HCT116 (cell line): ENCODE data around the gene ACOT8.

ENCODE experiments used
- ATF3 ChIP-seq: IDR thresholded peaks from 2 replicates; pipeline ENCODE4 v1.6.1; 2012
- CTCF ChIP-seq, 3 experiments: fragments of 200-600 bp in 1 of 3; sonication (generic) in 1 of 3; IDR thresholded peaks in 2 of 3; conservative IDR thresholded peaks in 1 of 3; 2 replicates each; pipeline ENCODE4 v1.5.1; 2012 to 2017; ENCODE audit warnings: low read depth in 2 of 3, low read length in 2 of 3, antibody characterized with exemption in 1 of 3, borderline replicate concordance in 1 of 3, control low read depth in 1 of 3, mild to moderate bottlenecking in 1 of 3, mixed read lengths in 1 of 3, mixed run types in 1 of 3, moderate library complexity in 1 of 3; ENCODE audit not compliant: insufficient read depth in 1 of 3
- EZH2 ChIP-seq: fragments of 200-600 bp; sonication (generic); IDR thresholded peaks from 2 replicates; pipeline ENCODE4 v1.6.1; 2017; ENCODE audit warnings: antibody characterized with exemption, mixed run types
- EZH2phosphoT487 ChIP-seq: fragments of 200-600 bp; IDR thresholded peaks from 2 replicates; pipeline ENCODE4 v1.6.1; 2018; ENCODE audit warnings: antibody characterized with exemption, borderline replicate concordance
- POLR2A ChIP-seq: IDR thresholded peaks from 2 replicates; pipeline ENCODE4 v1.7.0; 2011; ENCODE audit warnings: borderline replicate concordance; ENCODE audit not compliant: insufficient read depth, insufficient read length; ENCODE audit errors: extremely low read depth
- RAD21 ChIP-seq: IDR thresholded peaks from 2 replicates; pipeline ENCODE4 v1.6.1; 2012; ENCODE audit warnings: low read depth, mild to moderate bottlenecking
- REST ChIP-seq: IDR thresholded peaks from 2 replicates; pipeline ENCODE4 v1.6.1; 2012; ENCODE audit warnings: low read depth
- SIN3A ChIP-seq: IDR thresholded peaks from 2 replicates; pipeline ENCODE4 v1.6.1; 2012; ENCODE audit warnings: low read depth
- TCF7L2 ChIP-seq: IDR thresholded peaks from 2 replicates; pipeline ENCODE4 v1.7.0; 2011; ENCODE audit warnings: borderline replicate concordance, inconsistent platforms; ENCODE audit not compliant: insufficient read depth, insufficient read length; ENCODE audit errors: extremely low read depth
- YY1 ChIP-seq: IDR thresholded peaks from 2 replicates; pipeline ENCODE4 v1.6.1; 2011; ENCODE audit warnings: low read length, low read depth, moderate library complexity, mild to moderate bottlenecking; ENCODE audit not compliant: insufficient replicate concordance; ENCODE audit errors: extremely low read depth
- ZNF274 ChIP-seq: fragments of 200-500 bp; sonication (Bioruptor generic); IDR thresholded peaks from 2 replicates; pipeline ENCODE4 v1.6.1; 2014; ENCODE audit warnings: mild to moderate bottlenecking, low read depth, low read length, inconsistent platforms

- no peak for TF ChIP-seq ATF3
- no peak for TF ChIP-seq TCF7L2
- no peak for TF ChIP-seq SIN3A
- TF ChIP-seq POLR2A: no peak
- no peak for TF ChIP-seq RAD21
- TF ChIP-seq CTCF (IDR thresholded peaks at IDR 0.05 in 2 of 3, conservative IDR thresholded peaks at IDR 0.05 in 1 of 3; ENCODE audit: borderline replicate concordance in 1 of 3, insufficient read depth in 1 of 3, low read depth in 2 of 3, low read length in 2 of 3): no peak
- no peak for TF ChIP-seq REST
- no peak for TF ChIP-seq YY1
- TF ChIP-seq EZH2: no peak
- TF ChIP-seq EZH2phosphoT487: no peak
- TF ChIP-seq ZNF274: no peak
Measured at GRCh38 chr20:45866454-45866853, 9.3 kb upstream of the ACOT8 start.
